ENCODE results near the gene SLC31A1.

DNA sequence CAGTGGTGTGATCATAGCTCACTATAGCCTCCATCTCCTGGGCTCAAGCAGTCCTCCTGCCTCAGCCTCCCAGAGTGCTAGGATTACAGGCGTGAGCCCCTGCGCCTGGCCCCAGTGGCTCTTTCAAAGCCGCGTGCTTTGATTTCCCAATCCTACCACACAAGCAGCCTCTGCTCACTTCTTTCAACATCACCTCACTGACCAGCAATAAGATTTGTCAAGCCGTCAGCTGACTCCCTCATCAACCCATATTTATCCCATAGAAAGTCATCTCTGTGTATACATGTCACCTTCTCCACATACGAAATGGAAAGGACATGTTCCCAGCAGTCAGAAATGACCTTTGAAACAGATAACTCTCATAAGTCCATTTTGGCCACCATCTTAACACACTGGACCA, 44.5 kb upstream of the SLC31A1 start:
- TF ChIP-seq, protein P1, sequence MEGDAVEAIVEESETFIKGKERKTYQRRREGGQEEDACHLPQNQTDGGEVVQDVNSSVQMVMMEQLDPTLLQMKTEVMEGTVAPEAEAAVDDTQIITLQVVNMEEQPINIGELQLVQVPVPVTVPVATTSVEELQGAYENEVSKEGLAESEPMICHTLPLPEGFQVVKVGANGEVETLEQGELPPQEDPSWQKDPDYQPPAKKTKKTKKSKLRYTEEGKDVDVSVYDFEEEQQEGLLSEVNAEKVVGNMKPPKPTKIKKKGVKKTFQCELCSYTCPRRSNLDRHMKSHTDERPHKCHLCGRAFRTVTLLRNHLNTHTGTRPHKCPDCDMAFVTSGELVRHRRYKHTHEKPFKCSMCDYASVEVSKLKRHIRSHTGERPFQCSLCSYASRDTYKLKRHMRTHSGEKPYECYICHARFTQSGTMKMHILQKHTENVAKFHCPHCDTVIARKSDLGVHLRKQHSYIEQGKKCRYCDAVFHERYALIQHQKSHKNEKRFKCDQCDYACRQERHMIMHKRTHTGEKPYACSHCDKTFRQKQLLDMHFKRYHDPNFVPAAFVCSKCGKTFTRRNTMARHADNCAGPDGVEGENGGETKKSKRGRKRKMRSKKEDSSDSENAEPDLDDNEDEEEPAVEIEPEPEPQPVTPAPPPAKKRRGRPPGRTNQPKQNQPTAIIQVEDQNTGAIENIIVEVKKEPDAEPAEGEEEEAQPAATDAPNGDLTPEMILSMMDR (IDR thresholded peaks at IDR 0.05; ENCODE audit: extremely low read depth in 1 of 2, insufficient read depth in 1 of 2, low read depth in 1 of 2, low read length in 2 of 2), result no peak
- TF ChIP-seq POLR2A (IDR thresholded peaks at IDR 0.05; ENCODE audit: low read depth, low read length) (no peak), POLR2AphosphoS5 (IDR thresholded peaks at IDR 0.05; ENCODE audit: insufficient read depth, low read depth, low read length) (no peak), EZH2 (IDR thresholded peaks at IDR 0.05; ENCODE audit: borderline replicate concordance, low read depth, low read length, severe bottlenecking) (no peak), FOS (IDR thresholded peaks at IDR 0.05; ENCODE audit: borderline replicate concordance, insufficient read depth, low read length) (no peak)
- TF ChIP-seq, protein P2, sequence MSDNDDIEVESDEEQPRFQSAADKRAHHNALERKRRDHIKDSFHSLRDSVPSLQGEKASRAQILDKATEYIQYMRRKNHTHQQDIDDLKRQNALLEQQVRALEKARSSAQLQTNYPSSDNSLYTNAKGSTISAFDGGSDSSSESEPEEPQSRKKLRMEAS (IDR thresholded peaks at IDR 0.05; ENCODE audit: insufficient read depth, insufficient read length), result no peak
